ENCODE data around the gene PRDX5. TPM values are rescaled to one million over a fixed set of nuclear protein-coding genes. Genes with fewer than 3 reads are reported as not detected.

The PRDX5 gene
- total and polyA plus RNA-seq, 8 donors: 59.0 to 245 (median 88.6) TPM

- FAIRE-seq: no peak
- DNase-seq: peak; percentile 72 to 92 (median 84)
- TF ChIP-seq CTCF (IDR thresholded peaks at IDR 0.05): peak in 2 of 4 donors; percentile 9 to 30
- intact Hi-C loops (cut with DNase I): no loop called here
- Histone ChIP-seq H3K4me3 (no peak overlapping the region), H3K36me3 (no peaks in the 10 kb centered on the region), H3K9me3 (no peaks in the 10 kb centered on the region), H3K4me1 (peaks cover 4 to 12% (median 8%) of the 10 kb centered on the region in 3 donors), H3K27me3 (no peaks in the 10 kb centered on the region), H3K27ac (peak overlapping the region; percentile 22 to 53 (median 52))
- 28% methylated on average over 18 to 20 of the region's 20 CpGs for WGBS, 2 donors
- ATAC-seq: peak; percentile 75 to 84 (median 82)
Measured at GRCh38 chr11:64331569-64332371, 13.8 kb downstream of the PRDX5 start.

- DNase-seq (no peak), FAIRE-seq (no peak), ATAC-seq (no peak)
- no peak overlapping the region for H3K27ac ChIP-seq
- WGBS, 2 donors: 88 to 95% methylated on average over 8 of the region's 8 CpGs
- no peaks in the 10 kb centered on the region for H3K9me3 ChIP-seq
- H3K4me3 ChIP-seq: no peak overlapping the region
- H3K27me3 ChIP-seq: no peaks in the 10 kb centered on the region
- H3K4me1 ChIP-seq: peaks cover 4 to 12% (median 8%) of the 10 kb centered on the region in 3 donors
- H3K36me3 ChIP-seq: no peaks in the 10 kb centered on the region
- no peak for TF ChIP-seq CTCF (IDR thresholded peaks at IDR 0.05)
- intact Hi-C loops (cut with DNase I): no loop called here
Measured at GRCh38 chr11:64333556-64333955, 15.6 kb downstream of the PRDX5 start.

- Histone ChIP-seq H3K36me3 (no peaks in the 10 kb centered on the region), H3K4me1 (peaks cover 4 to 8% (median 6%) of the 10 kb centered on the region in 3 donors), H3K27ac (peak overlapping the region in 2 of 4 donors; percentile 3 to 9), H3K4me3 (no peak overlapping the region), H3K9me3 (no peaks in the 10 kb centered on the region), H3K27me3 (no peaks in the 10 kb centered on the region)
- DNase-seq: peak in 4 of 6 donors; percentile 42 to 77 (median 54)
- intact Hi-C loops (cut with DNase I): no loop called here
- FAIRE-seq: no peak
- 53 to 57% methylated on average over 13 of the region's 13 CpGs for WGBS, 2 donors
- peak; percentile 58 to 87 (median 80) for ATAC-seq
- TF ChIP-seq CTCF (IDR thresholded peaks at IDR 0.05): no peak
Measured at GRCh38 chr11:64334764-64335735, 17.1 kb downstream of the PRDX5 start.

- DNase-seq (no peak), ATAC-seq (no peak), FAIRE-seq (no peak)
- no peaks in the 10 kb centered on the region for H3K9me3 ChIP-seq
- peaks cover 0 to 4% (median 3%) of the 10 kb centered on the region in 3 donors for H3K4me1 ChIP-seq
- no peak overlapping the region for H3K4me3 ChIP-seq
- no peaks in the 10 kb centered on the region for H3K36me3 ChIP-seq
- H3K27ac ChIP-seq: no peak overlapping the region
- WGBS, 2 donors: 64 to 65% methylated on average over 8 of the region's 8 CpGs
- H3K27me3 ChIP-seq: no peaks in the 10 kb centered on the region
- intact Hi-C loops (cut with DNase I): no loop called here
- TF ChIP-seq CTCF (IDR thresholded peaks at IDR 0.05): no peak
Measured at GRCh38 chr11:64337538-64338249, 19.8 kb downstream of the PRDX5 start.
